Measurements from ENCODE around the gene HLA-DMA.

Gene HLA-DMA

GRCh38 chr6:32952817-32953739 is at the start of gene HLA-DMA:
Gene HLA-DMA (minus strand): TSS chr6:32953097. CDS start chr6:32953036, 61 bp downstream.
- H3K27ac ChIP-seq, result peak within 1 kb of the TSS; percentile 83
- H3K9me3 ChIP-seq, result no peaks in the 10 kb centered on the region
- H3K4me1 ChIP-seq (ENCODE audit: control insufficient read depth in 1 of 2, insufficient read depth in 1 of 2, low read depth in 1 of 2, low read length in 1 of 2), result peaks cover 11 to 19% of the 10 kb centered on the region in 2 experiments
- H3K4me3 ChIP-seq (ENCODE audit: low read depth in 1 of 2, low read length in 1 of 2), result peak within 1 kb of the TSS; percentile 12 to 50
- peak; percentile 87 for TF ChIP-seq CTCF (IDR thresholded peaks at IDR 0.05)
- no peaks in the 10 kb centered on the region for H3K36me3 ChIP-seq
- no peaks in the 10 kb centered on the region for H3K27me3 ChIP-seq

GRCh38 chr6:33001685-33002084 is 48.8 kb upstream of the HLA-DMA start:
- Histone ChIP-seq H3K4me3 (ENCODE audit: low read depth in 1 of 2, low read length in 1 of 2) (no peak overlapping the region), H3K9me3 (no peaks in the 10 kb centered on the region), H3K27ac (no peak overlapping the region), H3K4me1 (ENCODE audit: control insufficient read depth in 1 of 2, insufficient read depth in 1 of 2, low read depth in 1 of 2, low read length in 1 of 2) (peaks cover 6 to 8% of the 10 kb centered on the region in 2 experiments), H3K36me3 (no peaks in the 10 kb centered on the region), H3K27me3 (peaks cover 6% of the 10 kb centered on the region)
- TF ChIP-seq CTCF (IDR thresholded peaks at IDR 0.05), result no peak

GRCh38 chr6:33000055-33000454 is 47.2 kb upstream of the HLA-DMA start:
- H3K27ac ChIP-seq, result no peak overlapping the region
- peaks cover 6 to 8% of the 10 kb centered on the region in 2 experiments for H3K4me1 ChIP-seq (ENCODE audit: control insufficient read depth in 1 of 2, insufficient read depth in 1 of 2, low read depth in 1 of 2, low read length in 1 of 2)
- no peak for TF ChIP-seq CTCF (IDR thresholded peaks at IDR 0.05)
- no peaks in the 10 kb centered on the region for H3K36me3 ChIP-seq
- no peaks in the 10 kb centered on the region for H3K9me3 ChIP-seq
- H3K27me3 ChIP-seq, result peaks cover 15% of the 10 kb centered on the region
- H3K4me3 ChIP-seq (ENCODE audit: low read depth in 1 of 2, low read length in 1 of 2), result no peak overlapping the region

GRCh38 chr6:32995448-32995847 is 42.6 kb upstream of the HLA-DMA start:
- Histone ChIP-seq H3K36me3 (no peaks in the 10 kb centered on the region), H3K4me1 (ENCODE audit: control insufficient read depth in 1 of 2, insufficient read depth in 1 of 2, low read depth in 1 of 2, low read length in 1 of 2) (peaks cover 2 to 5% of the 10 kb centered on the region in 2 experiments), H3K27ac (no peak overlapping the region), H3K9me3 (no peaks in the 10 kb centered on the region), H3K4me3 (ENCODE audit: low read depth in 1 of 2, low read length in 1 of 2) (no peak overlapping the region), H3K27me3 (peaks cover 21% of the 10 kb centered on the region)
- TF ChIP-seq CTCF (IDR thresholded peaks at IDR 0.05), result no peak

- Histone ChIP-seq H3K27me3 (peaks cover 21% of the 10 kb centered on the region), H3K36me3 (no peaks in the 10 kb centered on the region), H3K9me3 (no peaks in the 10 kb centered on the region), H3K27ac (no peak overlapping the region), H3K4me3 (ENCODE audit: low read depth in 1 of 2, low read length in 1 of 2) (no peak overlapping the region), H3K4me1 (ENCODE audit: control insufficient read depth in 1 of 2, insufficient read depth in 1 of 2, low read depth in 1 of 2, low read length in 1 of 2) (no peaks in the 10 kb centered on the region)
- TF ChIP-seq CTCF (IDR thresholded peaks at IDR 0.05), result no peak
These were observed 40.6 kb upstream of the HLA-DMA start for GRCh38 chr6:32993363-32993973.
